D721Med (cell line): ENCODE measurements around the gene MYO7B.

Experiments used
- DNase-seq: peaks from one replicate; pipeline ENCODE4 v3.0.0; 2011; ENCODE audit warnings: low spot score; ENCODE audit not compliant: insufficient read length
- FAIRE-seq: peaks from 2 replicates; lab custom pipeline; 2011; peaks lifted over from hg19 to GRCh38; lab: Jason Lieb, UNC
- CTCF ChIP-seq: IDR thresholded peaks from 2 replicates; pipeline ENCODE4 v1.5.1; 2012; ENCODE audit warnings: mild to moderate bottlenecking, control low read depth; ENCODE audit not compliant: insufficient read depth; ENCODE audit errors: missing control alignments

The MYO7B gene

GRCh38 chr2:127511917-127512316 is 23.6 kb upstream of the MYO7B start:
- no peak for TF ChIP-seq CTCF
- no peak for DNase-seq
- FAIRE-seq, result no peak

GRCh38 chr2:127512362-127512761 is 23.1 kb upstream of the MYO7B start:
- DNase-seq (no peak), FAIRE-seq (no peak)
- no peak for TF ChIP-seq CTCF

GRCh38 chr2:127514076-127514475 is 21.4 kb upstream of the MYO7B start:
- DNase-seq (no peak), FAIRE-seq (no peak)
- TF ChIP-seq CTCF, result no peak

- DNase-seq, result no peak
- TF ChIP-seq CTCF, result no peak
- FAIRE-seq, result no peak
These were observed 21.0 kb upstream of the MYO7B start for GRCh38 chr2:127514485-127514884.

- no peak for TF ChIP-seq CTCF
- no peak for DNase-seq
- FAIRE-seq, result no peak
These were observed 20.0 kb upstream of the MYO7B start for GRCh38 chr2:127515383-127515915.

- FAIRE-seq (no peak), DNase-seq (no peak)
- no peak for TF ChIP-seq CTCF
These were observed 19.3 kb upstream of the MYO7B start for GRCh38 chr2:127516041-127516762.

GRCh38 chr2:127517465-127517864 is 18.0 kb upstream of the MYO7B start:
- no peak for FAIRE-seq
- no peak for DNase-seq
- TF ChIP-seq CTCF, result no peak
